ENCODE measurements around the gene WNT11.

- TF ChIP-seq CTCF (IDR thresholded peaks at IDR 0.05) (no peak), ZFX (IDR thresholded peaks at IDR 0.05; ENCODE audit: borderline replicate concordance) (no peak)
Observed at GRCh38 chr11:76216536-76217325, 10.4 kb upstream of the WNT11 start.
